Type B pancreatic cell (in vitro differentiated cells): ENCODE data around the gene PMAIP1. TPM values are rescaled to one million over a fixed set of nuclear protein-coding genes. Genes with fewer than 3 reads are reported as not detected.
"Not testable (repeated sequence)": the region's sequence is repeated elsewhere in the genome, so short reads cannot be mapped to it uniquely, and the experiment has no call there.

ENCODE experiments used
- DNase-seq: peaks from one replicate; pipeline ENCODE4 v3.0.0; 2021; ENCODE audit warnings: mixed read lengths; ENCODE audit not compliant: unreplicated experiment; ENCODE audit errors: extremely low spot score
- H3K27ac Mint-ChIP-seq: 2 replicates; pipeline ENCODE4 v1.8.0; 2021; ENCODE audit warnings: mild to moderate bottlenecking, mixed read lengths
- H3K27me3 Mint-ChIP-seq: 2 replicates; pipeline ENCODE4 v1.8.0; 2021; ENCODE audit warnings: mixed read lengths
- H3K36me3 Mint-ChIP-seq: 2 replicates; pipeline ENCODE4 v1.8.0; 2021; ENCODE audit warnings: mixed read lengths
- H3K4me1 Mint-ChIP-seq: one replicate; pipeline ENCODE4 v1.8.0; 2021; ENCODE audit warnings: mixed read lengths; ENCODE audit not compliant: unreplicated experiment
- H3K4me3 Mint-ChIP-seq: 2 replicates; pipeline ENCODE4 v1.8.0; 2021; ENCODE audit warnings: mild to moderate bottlenecking, mixed read lengths
- H3K9me3 Mint-ChIP-seq: 2 replicates; pipeline ENCODE4 v1.8.0; 2021; ENCODE audit warnings: mixed read lengths
- total RNA-seq: library from RNA; stranded (reverse); gene quantifications from 2 replicates; pipeline ENCODE4 v1.2.1, GENCODE V29; 2021; ENCODE audit warnings: low replicate concordance
- TF ChIP-seq, protein P1 (sequence below): fragments of 200-600 bp; sonication (generic); conservative IDR thresholded peaks from 2 replicates; pipeline ENCODE4 v1.5.0; 2021; ENCODE audit warnings: antibody characterized with exemption, mild to moderate bottlenecking

PMAIP1 gene
- total RNA-seq, 1 donor from 2014 or later: 16.5 TPM

GRCh38 chr18:59881728-59882656 lies 17.8 kb upstream of the PMAIP1 start:
- Mint-ChIP-seq H3K27ac (peak overlapping the region; percentile 77), H3K36me3 (no peaks in the 10 kb centered on the region), H3K4me3 (peak overlapping the region; percentile 46), H3K4me1 (peaks cover 39% of the 10 kb centered on the region), H3K27me3 (no peaks in the 10 kb centered on the region), H3K9me3 (no peaks in the 10 kb centered on the region)
- DNase-seq: no peak
- TF ChIP-seq, protein P1, sequence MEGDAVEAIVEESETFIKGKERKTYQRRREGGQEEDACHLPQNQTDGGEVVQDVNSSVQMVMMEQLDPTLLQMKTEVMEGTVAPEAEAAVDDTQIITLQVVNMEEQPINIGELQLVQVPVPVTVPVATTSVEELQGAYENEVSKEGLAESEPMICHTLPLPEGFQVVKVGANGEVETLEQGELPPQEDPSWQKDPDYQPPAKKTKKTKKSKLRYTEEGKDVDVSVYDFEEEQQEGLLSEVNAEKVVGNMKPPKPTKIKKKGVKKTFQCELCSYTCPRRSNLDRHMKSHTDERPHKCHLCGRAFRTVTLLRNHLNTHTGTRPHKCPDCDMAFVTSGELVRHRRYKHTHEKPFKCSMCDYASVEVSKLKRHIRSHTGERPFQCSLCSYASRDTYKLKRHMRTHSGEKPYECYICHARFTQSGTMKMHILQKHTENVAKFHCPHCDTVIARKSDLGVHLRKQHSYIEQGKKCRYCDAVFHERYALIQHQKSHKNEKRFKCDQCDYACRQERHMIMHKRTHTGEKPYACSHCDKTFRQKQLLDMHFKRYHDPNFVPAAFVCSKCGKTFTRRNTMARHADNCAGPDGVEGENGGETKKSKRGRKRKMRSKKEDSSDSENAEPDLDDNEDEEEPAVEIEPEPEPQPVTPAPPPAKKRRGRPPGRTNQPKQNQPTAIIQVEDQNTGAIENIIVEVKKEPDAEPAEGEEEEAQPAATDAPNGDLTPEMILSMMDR: no peak

GRCh38 chr18:59884351-59884750 lies 15.4 kb upstream of the PMAIP1 start:
- TF ChIP-seq, protein P1: no peak
- Mint-ChIP-seq H3K4me3 (no peak overlapping the region), H3K27ac (no peak overlapping the region), H3K36me3 (no peaks in the 10 kb centered on the region), H3K4me1 (peaks cover 39% of the 10 kb centered on the region), H3K27me3 (no peaks in the 10 kb centered on the region), H3K9me3 (no peaks in the 10 kb centered on the region)
- no peak for DNase-seq

DNA sequence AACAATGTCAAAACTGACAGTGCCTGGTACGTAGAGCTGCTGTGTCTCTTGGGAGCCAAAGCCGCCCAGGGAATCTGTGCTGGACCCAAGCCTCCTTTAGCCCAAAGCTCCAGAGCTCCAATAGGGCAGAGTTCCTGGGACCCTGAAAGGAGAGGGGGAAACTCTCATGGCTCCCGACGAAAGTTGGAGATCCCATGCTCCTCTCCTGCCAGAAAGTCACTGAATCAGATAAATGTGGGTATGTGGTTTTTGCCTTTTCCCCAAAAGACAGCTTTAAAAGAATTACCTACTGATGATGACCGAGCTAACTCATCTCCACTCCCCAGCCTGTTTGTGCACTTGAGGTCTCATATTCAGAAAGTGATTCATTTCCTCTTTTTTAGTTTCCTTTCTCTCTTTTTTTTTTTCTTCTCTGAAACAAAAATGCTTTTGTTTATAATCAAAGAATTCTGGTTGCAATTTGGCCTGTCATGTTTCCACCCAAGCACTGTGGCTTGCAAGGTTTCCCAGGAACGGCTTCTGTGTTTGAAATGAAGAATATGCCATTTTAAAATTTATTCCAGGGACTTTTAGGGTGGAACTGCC lies 14.1 kb upstream of the PMAIP1 start:
- Mint-ChIP-seq H3K9me3 (no peaks in the 10 kb centered on the region), H3K4me1 (peaks cover 39% of the 10 kb centered on the region), H3K36me3 (no peaks in the 10 kb centered on the region), H3K27ac (peak overlapping the region; percentile 27), H3K27me3 (no peaks in the 10 kb centered on the region), H3K4me3 (peak overlapping the region; percentile 30)
- TF ChIP-seq, protein P1: no peak
- no peak for DNase-seq

DNA sequence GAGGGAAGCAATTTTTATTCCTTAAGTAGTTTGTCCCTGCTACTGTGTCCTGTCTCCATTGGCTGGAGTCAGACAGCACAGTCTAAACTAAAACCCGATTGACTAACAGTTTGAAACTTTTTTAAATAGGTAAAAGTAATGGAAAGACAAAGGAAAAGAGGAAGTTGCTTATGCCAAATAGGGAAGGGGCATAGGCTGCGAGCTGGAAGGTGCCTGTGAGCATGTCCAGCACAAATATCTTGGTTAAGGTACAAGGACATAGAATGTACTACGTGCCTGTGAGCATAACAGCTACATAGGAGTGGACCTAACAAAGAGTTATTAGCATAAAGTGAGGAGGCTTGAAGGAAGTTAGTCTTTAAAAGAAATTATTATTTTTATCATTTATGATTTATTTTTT lies 13.4 kb upstream of the PMAIP1 start:
- H3K36me3 Mint-ChIP-seq, H3K9me3 Mint-ChIP-seq, H3K27me3 Mint-ChIP-seq, DNase-seq, H3K4me3 Mint-ChIP-seq: not testable (repeated sequence)
- Mint-ChIP-seq H3K4me1 (peaks cover 39% of the 10 kb centered on the region), H3K27ac (peak overlapping the region; percentile 27)

GRCh38 chr18:59892123-59892522 lies 7.7 kb upstream of the PMAIP1 start:
- H3K36me3 Mint-ChIP-seq: no peaks in the 10 kb centered on the region
- no peaks in the 10 kb centered on the region for H3K4me1 Mint-ChIP-seq
- TF ChIP-seq, protein P1: no peak
- H3K9me3 Mint-ChIP-seq: no peaks in the 10 kb centered on the region
- DNase-seq: no peak
- H3K4me3 Mint-ChIP-seq: no peak overlapping the region
- no peak overlapping the region for H3K27ac Mint-ChIP-seq
- peaks cover 9% of the 10 kb centered on the region for H3K27me3 Mint-ChIP-seq

DNA sequence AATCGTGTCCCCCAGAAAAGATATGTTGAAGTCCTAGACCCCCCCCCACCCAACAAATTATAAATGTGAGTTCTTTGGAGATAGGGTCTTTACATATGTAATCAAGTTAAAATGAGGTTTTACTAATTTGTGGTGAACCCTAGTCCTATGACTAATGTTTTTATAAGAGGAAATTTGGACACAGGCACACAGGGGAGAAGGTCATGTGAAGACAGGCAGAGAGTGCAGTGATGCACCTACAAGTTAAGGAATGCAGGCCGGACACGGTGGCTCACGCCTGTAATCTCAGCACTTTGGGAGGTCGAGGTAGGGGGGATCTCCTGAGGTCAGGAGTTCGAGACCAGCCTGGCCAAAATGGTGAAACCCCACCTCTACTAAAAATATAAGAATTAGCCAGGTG lies 5.8 kb upstream of the PMAIP1 start:
- H3K9me3 Mint-ChIP-seq: no peaks in the 10 kb centered on the region
- H3K36me3 Mint-ChIP-seq: peaks cover under 1% of the 10 kb centered on the region
- no peak overlapping the region for H3K4me3 Mint-ChIP-seq
- TF ChIP-seq, protein P1: no peak
- peaks cover 28% of the 10 kb centered on the region for H3K27me3 Mint-ChIP-seq
- H3K27ac Mint-ChIP-seq: no peak overlapping the region
- peaks cover 5% of the 10 kb centered on the region for H3K4me1 Mint-ChIP-seq
- no peak for DNase-seq
